GM10266 (cell line): Measurements from ENCODE around the gene VAV2.

Source experiments
- DNase-seq: peaks from one replicate; pipeline ENCODE4 v3.0.0; 2012; ENCODE audit errors: extremely low spot score
- TF ChIP-seq, protein P1 (sequence below): IDR thresholded peaks from 2 replicates; pipeline ENCODE4 v1.5.1; 2012; ENCODE audit warnings: mild to moderate bottlenecking, low read depth; ENCODE audit not compliant: control insufficient read depth, insufficient read depth; ENCODE audit errors: missing control alignments

The VAV2 gene

DNA sequence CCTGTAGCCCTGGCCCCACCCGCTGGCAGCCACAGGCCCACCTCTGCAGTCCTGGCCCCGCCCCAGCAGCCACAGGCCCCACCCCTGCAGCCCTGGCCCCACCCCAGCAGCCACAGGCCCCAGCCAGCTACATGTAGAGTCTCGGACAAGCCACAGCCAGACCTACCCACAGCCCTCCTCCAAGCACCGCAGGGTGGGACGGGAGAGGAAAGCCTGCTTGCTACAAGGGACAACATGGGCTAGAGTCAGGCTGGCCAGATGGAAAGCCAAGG lies 204.4 kb downstream of the VAV2 start:
- TF ChIP-seq, protein P1, sequence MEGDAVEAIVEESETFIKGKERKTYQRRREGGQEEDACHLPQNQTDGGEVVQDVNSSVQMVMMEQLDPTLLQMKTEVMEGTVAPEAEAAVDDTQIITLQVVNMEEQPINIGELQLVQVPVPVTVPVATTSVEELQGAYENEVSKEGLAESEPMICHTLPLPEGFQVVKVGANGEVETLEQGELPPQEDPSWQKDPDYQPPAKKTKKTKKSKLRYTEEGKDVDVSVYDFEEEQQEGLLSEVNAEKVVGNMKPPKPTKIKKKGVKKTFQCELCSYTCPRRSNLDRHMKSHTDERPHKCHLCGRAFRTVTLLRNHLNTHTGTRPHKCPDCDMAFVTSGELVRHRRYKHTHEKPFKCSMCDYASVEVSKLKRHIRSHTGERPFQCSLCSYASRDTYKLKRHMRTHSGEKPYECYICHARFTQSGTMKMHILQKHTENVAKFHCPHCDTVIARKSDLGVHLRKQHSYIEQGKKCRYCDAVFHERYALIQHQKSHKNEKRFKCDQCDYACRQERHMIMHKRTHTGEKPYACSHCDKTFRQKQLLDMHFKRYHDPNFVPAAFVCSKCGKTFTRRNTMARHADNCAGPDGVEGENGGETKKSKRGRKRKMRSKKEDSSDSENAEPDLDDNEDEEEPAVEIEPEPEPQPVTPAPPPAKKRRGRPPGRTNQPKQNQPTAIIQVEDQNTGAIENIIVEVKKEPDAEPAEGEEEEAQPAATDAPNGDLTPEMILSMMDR, result no peak
- DNase-seq, result peak; percentile 93

DNA sequence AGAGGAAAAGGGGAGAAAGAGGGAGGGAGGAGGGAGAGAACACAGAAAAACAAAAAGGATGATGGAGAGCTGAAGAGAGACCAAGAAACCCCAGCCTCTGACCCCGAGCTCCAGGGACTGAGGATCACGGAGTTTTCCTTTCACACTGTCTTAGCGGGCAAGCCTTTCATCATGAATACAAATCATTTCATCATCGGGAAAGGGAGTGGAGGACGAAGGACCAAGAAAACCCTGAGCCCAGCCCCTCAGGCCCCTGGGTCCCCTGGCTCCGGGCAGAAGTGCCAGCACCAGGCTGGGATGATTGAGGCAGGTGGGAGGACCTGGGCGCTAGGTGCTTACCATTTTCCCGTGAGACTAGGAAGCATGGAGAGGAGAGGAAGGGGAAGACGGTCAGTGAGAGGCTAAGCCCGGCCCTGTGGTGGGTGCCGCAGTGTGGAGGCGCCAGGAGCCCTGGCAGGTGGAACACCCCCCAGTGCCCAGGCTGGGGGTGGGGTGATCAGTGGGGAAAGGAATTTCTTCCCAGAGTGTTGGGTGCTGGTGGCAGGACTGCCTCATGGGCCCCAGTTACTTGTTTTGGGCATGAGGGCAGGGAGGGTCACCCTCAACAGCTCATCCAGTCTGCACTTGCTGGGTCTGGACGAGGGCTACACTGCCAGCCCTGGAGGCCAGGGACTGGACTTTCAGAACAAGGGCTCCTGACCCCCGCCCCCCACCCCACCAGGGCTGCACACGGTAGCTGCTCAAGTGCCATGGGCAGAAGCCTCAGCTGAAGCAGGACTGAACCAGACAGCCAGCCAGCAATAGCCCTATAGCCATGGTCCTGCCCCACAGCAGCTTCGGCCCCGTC lies 205.0 kb downstream of the VAV2 start:
- DNase-seq, result no peak
- TF ChIP-seq, protein P1, result no peak

GRCh38 chr9:133786371-133786753 lies 205.8 kb downstream of the VAV2 start:
- DNase-seq, result peak; percentile 74
- TF ChIP-seq, protein P1, result no peak

GRCh38 chr9:133785753-133786370 lies 206.3 kb downstream of the VAV2 start:
- TF ChIP-seq, protein P1, result no peak
- no peak for DNase-seq

- TF ChIP-seq, protein P1, result no peak
- no peak for DNase-seq
Measured at GRCh38 chr9:133784731-133785561, 207.2 kb downstream of the VAV2 start.

- TF ChIP-seq, protein P1, result no peak
- no peak for DNase-seq
Measured at GRCh38 chr9:133783331-133783731, 208.8 kb downstream of the VAV2 start.
